Ovary (tissue), 9 donors: ENCODE data around the gene SKAP2. TPM values are rescaled to one million over a fixed set of nuclear protein-coding genes. Genes with fewer than 3 reads are reported as not detected.

Experiments
- DNase-seq, 5 donors: peaks; one replicate each; pipeline ENCODE4 v3.0.0-alpha.2; 2019 to 2020
- H3K27ac ChIP-seq, 2 donors: fragments of 200-600 bp; one replicate each; pipeline versions ENCODE4 v1.5.1 to v1.8.0; 2019 to 2022
- H3K27me3 ChIP-seq: fragments of 200-600 bp; one replicate; pipeline ENCODE4 v1.8.0; 2022
- H3K36me3 ChIP-seq: fragments of 200-600 bp; sonication (generic); one replicate; pipeline ENCODE4 v1.5.1; 2019
- H3K4me1 ChIP-seq: one replicate; pipeline ENCODE4 v1.8.1; 2013; ENCODE audit warnings: mild to moderate bottlenecking, moderate library complexity; ENCODE audit not compliant: insufficient read depth
- H3K4me3 ChIP-seq: fragments of 200-600 bp; sonication (generic); one replicate; pipeline ENCODE4 v1.5.1; 2017
- H3K9me3 ChIP-seq, 2 donors: fragments of 200-600 bp in 1 of 2; sonication (generic) in 1 of 2; one replicate each; pipeline versions ENCODE4 v1.5.1 to v1.8.1; 2013 to 2019; ENCODE audit warnings: mild to moderate bottlenecking in 1 of 2, moderate library complexity in 1 of 2
- EP300 ChIP-seq: sonication (generic); formaldehyde crosslinking; IDR thresholded peaks from one replicate; pipeline ENCODE4 v1.6.1; 2017; ENCODE audit warnings: antibody characterized with exemption
- POLR2A ChIP-seq: fragments of 450-650 bp; IDR thresholded peaks from one replicate; pipeline ENCODE4 v1.6.1; 2017; ENCODE audit warnings: antibody characterized with exemption, mild to moderate bottlenecking, moderate library complexity
- WGBS, 3 donors: extraction: QIAGEN DNeasy Blood & Tissue Kit in 1 of 3; methylation state at CpG; one replicate each; pipeline versions ENCODE4 v1.1.5 to v1.1.7; 2013 to 2017; 5-methylcytosine and 5-hydroxymethylcytosine counted together
- intact Hi-C, 4 donors: fragments of 100-400 bp; cut with DNase I; formaldehyde crosslinking; loops; one replicate each; pipeline versions ENCODE4 v1.11.0 to v1.15.1; 2022 to 2023
- polyA plus RNA-seq, 2 donors: library from polyadenylated mRNA; stranded (reverse); fragments of 200-250 nt in 1 of 2; fragments of 350-450 nt in 1 of 2; fragmentation: Illumina TruSeq in 1 of 2; extraction: RNeasy Lipid Tissue Mini Kit (QIAGEN cat#74804) in 1 of 2; gene quantifications; one replicate each; pipeline ENCODE4 v1.2.3, GENCODE V29; 2013 to 2014
- total RNA-seq, 7 donors: library from RNA; depleted of rRNA in 2 of 7; stranded (reverse); fragments of >200 nt in 2 of 7; fragmentation: NEBNext Ultra II Directional in 3 of 7; extraction: Animal tissue kit (Norgen Biotek cat#: 25700) in 3 of 7; gene quantifications; one replicate each; pipeline versions ENCODE4 v1.1.0 to v1.2.4, GENCODE V29; 2016 to 2023
- TF ChIP-seq, protein P1 (sequence below), 3 donors: fragments of 450-650 bp in 2 of 3; fragments of 200-600 bp in 1 of 3; IDR thresholded peaks; one replicate each; pipeline versions ENCODE4 v1.5.1 to v1.8.0; 2016 to 2022; ENCODE audit warnings: antibody characterized with exemption in 3 of 3, mild to moderate bottlenecking in 1 of 3
- donor health status: DM: no; HTN: no; CAD: no; lungs with moderate emphysema.
- donor health status: DM: no; HTN: no; CAD: no.
- donor health status: Bipolar disorder and iron deficiency.
- donor health status: DM: yes; HTN: yes; CAD: no.
- donor health status: DM: no; HTN: no; CAD: no.
- donor health status: DM: yes; HTN: yes; CAD: no.

Gene SKAP2
- total and polyA plus RNA-seq, 9 donors = 8.6 to 40.8 (median 20.0) TPM

- intact Hi-C loops = no loop called here
- TF ChIP-seq POLR2A = no peak
- TF ChIP-seq EP300 = no peak
- 88 to 96% (median 93%) methylated on average over 1 of the region's 1 CpG for WGBS, 3 donors
- Histone ChIP-seq H3K4me3 (no peak overlapping the region), H3K36me3 (no peaks in the 10 kb centered on the region), H3K27ac (no peak overlapping the region), H3K9me3 (no peaks in the 10 kb centered on the region), H3K27me3 (no peaks in the 10 kb centered on the region), H3K4me1 (no peaks in the 10 kb centered on the region)
- no peak for DNase-seq
These were observed 155.0 kb downstream of the SKAP2 start for GRCh38 chr7:26709210-26709990.

DNA sequence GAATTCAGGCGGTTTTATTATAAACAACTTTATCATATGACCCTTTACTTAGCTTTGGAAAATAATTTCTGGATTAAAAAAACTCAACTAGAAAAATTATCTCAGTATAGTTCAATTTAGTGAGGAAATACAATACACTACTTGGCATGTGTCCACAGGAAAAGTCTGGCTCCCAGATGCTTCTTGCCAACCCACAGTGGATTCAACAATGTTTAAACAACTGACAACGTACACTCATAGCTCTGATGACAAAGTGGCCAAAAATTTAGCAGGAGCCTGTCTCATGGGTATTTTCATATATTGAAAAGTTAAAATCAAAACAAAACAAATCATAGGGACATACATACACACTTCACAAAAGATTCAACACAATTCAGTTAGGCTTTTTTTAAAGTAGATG, 158.8 kb downstream of the SKAP2 start:
- intact Hi-C loops = no loop called here
- TF ChIP-seq EP300 = no peak
- TF ChIP-seq, protein P1, sequence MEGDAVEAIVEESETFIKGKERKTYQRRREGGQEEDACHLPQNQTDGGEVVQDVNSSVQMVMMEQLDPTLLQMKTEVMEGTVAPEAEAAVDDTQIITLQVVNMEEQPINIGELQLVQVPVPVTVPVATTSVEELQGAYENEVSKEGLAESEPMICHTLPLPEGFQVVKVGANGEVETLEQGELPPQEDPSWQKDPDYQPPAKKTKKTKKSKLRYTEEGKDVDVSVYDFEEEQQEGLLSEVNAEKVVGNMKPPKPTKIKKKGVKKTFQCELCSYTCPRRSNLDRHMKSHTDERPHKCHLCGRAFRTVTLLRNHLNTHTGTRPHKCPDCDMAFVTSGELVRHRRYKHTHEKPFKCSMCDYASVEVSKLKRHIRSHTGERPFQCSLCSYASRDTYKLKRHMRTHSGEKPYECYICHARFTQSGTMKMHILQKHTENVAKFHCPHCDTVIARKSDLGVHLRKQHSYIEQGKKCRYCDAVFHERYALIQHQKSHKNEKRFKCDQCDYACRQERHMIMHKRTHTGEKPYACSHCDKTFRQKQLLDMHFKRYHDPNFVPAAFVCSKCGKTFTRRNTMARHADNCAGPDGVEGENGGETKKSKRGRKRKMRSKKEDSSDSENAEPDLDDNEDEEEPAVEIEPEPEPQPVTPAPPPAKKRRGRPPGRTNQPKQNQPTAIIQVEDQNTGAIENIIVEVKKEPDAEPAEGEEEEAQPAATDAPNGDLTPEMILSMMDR (IDR thresholded peaks at IDR 0.05) = no peak
- TF ChIP-seq POLR2A = no peak
- H3K4me3 ChIP-seq = no peak overlapping the region
- no peaks in the 10 kb centered on the region for H3K9me3 ChIP-seq
- no peaks in the 10 kb centered on the region for H3K27me3 ChIP-seq
- peaks cover 2% of the 10 kb centered on the region for H3K4me1 ChIP-seq
- DNase-seq = peak in 1 of 5 donors; percentile 20
- 2 to 9% (median 4%) methylated on average over 2 of the region's 2 CpGs for WGBS, 3 donors
- no peak overlapping the region for H3K27ac ChIP-seq
- H3K36me3 ChIP-seq = no peaks in the 10 kb centered on the region

DNA sequence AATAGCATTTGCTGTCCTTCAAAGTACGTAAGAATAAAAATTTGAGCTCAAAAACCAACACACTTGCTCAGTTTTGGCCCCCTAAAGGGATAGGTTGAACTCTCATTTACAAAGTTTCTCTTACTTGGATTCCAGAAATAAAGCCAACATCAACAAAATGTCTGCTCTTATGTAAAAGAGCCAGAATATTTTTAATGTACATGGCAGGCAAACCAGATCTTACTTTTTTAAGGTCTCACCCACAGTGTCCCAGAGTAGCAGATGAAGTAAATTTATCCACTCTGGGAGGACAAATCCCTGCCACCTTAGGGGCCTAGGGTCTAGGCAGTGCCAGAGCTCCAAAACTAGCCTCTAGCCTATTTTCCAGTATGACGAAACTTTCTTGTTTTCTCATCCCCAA, 159.6 kb downstream of the SKAP2 start:
- Histone ChIP-seq H3K27ac (no peak overlapping the region), H3K4me1 (peaks cover 2% of the 10 kb centered on the region), H3K9me3 (no peaks in the 10 kb centered on the region), H3K4me3 (no peak overlapping the region), H3K27me3 (no peaks in the 10 kb centered on the region), H3K36me3 (no peaks in the 10 kb centered on the region)
- intact Hi-C loops = no loop called here
- TF ChIP-seq EP300 = no peak
- no peak for TF ChIP-seq POLR2A
- peak in 1 of 5 donors; percentile 16 for DNase-seq
- 13 to 25% (median 13%) methylated on average over 2 of the region's 2 CpGs for WGBS, 3 donors

GRCh38 chr7:26704036-26704435, 160.4 kb downstream of the SKAP2 start:
- intact Hi-C loops = no loop called here
- peaks cover 2% of the 10 kb centered on the region for H3K4me1 ChIP-seq
- no peak for TF ChIP-seq EP300
- TF ChIP-seq, protein P1 (IDR thresholded peaks at IDR 0.05) = no peak
- no peak for TF ChIP-seq POLR2A
- H3K36me3 ChIP-seq = no peaks in the 10 kb centered on the region
- no peak for DNase-seq
- no peak overlapping the region for H3K27ac ChIP-seq
- H3K4me3 ChIP-seq = no peak overlapping the region
- no peaks in the 10 kb centered on the region for H3K27me3 ChIP-seq
- no peaks in the 10 kb centered on the region for H3K9me3 ChIP-seq
- WGBS, 3 donors = 69 to 89% (median 75%) methylated on average over 1 of the region's 1 CpG

DNA sequence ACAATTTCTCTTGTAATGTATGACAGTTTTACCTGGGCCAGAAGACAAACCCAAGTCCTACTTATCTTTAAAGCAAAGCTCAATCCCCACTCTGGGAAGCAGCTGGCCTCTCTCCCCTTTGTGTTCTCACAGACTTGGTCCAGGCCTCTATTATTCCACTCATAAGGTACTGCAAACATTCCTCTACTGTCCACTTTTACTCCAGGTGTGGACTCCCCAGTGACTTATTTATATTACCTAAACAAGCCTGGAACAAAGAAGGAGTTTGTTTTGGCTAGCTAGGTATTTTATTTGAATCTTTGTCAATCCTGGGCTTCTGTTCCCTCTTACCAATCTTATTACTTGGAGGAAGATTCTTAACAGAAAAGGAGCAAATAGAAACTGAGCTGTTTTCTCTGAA, 163.5 kb downstream of the SKAP2 start:
- Histone ChIP-seq H3K36me3 (no peaks in the 10 kb centered on the region), H3K27me3 (no peaks in the 10 kb centered on the region), H3K4me3 (no peak overlapping the region), H3K27ac (no peak overlapping the region), H3K9me3 (no peaks in the 10 kb centered on the region), H3K4me1 (peaks cover 2% of the 10 kb centered on the region)
- DNase-seq = no peak
- TF ChIP-seq, protein P1 (IDR thresholded peaks at IDR 0.05) = no peak
- TF ChIP-seq POLR2A = no peak
- no peak for TF ChIP-seq EP300
- intact Hi-C loops = no loop called here
